ENCODE data around the gene BCL2L12. TPM values are rescaled to one million over a fixed set of nuclear protein-coding genes. Genes with fewer than 3 reads are reported as not detected.

BCL2L12 gene
- total and polyA plus RNA-seq, 2 of the 13 experiments (the other 11 are each of a cell fraction or from before 2014, with no cell fraction given) = 26.8 to 40.8 TPM

DNA sequence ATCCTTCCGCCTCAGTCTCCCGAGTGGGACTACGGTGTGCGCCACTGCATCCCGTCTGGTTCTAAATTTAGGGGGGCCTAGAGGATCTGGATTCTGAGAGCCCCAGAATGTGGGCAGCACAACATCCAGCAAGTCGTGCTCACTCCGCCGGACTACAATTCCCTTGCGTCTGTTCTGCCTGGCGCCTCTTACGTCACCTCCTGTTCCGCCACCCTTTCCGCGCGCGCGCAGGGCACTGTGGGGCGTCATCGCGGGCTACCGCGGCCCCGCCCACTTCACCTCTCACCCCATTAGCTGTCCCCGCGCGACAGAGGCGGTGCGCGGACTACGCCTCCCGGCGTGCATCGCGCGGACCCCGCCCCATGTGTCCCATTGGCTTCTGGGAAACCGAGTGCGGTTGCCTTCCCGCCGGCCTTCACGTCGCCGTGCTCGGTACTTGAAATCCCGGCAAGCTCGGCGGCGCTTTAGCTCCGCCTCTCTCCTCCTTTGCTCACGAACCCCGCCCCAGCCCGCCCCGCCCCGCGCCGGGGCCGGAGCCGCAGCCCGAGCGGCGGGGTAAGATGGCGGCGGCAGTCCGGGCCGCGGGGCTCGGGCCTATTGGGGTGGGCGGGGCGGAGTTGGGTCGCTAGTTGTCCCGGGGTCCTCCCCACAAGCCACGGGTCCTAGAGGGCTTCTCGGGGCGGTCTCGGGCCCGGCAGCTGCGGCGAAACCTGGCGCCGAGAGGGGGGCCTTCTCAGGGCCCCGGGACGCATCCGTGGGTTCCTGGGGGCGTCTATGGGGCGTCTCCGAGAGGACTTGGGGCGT, 23.8 kb upstream of the BCL2L12 start, which contains the start of gene SCAF1 (continued):
- TF ChIP-seq RELA (CRISPR knock-in tag; IDR thresholded peaks at IDR 0.05) = no peak
- TF ChIP-seq TGIF2 (CRISPR knock-in tag; IDR thresholded peaks at IDR 0.05) = no peak; the same call in 1 of the 2 replicates
- peak; percentile 95 for TF ChIP-seq ZNF143 (CRISPR knock-in tag; IDR thresholded peaks at IDR 0.05)
- TF ChIP-seq SRSF4 (IDR thresholded peaks at IDR 0.05; ENCODE audit: low read depth, low read length, poor library complexity, severe bottlenecking) = no peak
- no peak for TF ChIP-seq TAF15 (IDR thresholded peaks at IDR 0.05; ENCODE audit: low read depth, low read length, poor library complexity, severe bottlenecking)
- no peak; the same call in 1 of the 2 replicates for TF ChIP-seq KLF15 (CRISPR knock-in tag; IDR thresholded peaks at IDR 0.05; ENCODE audit: borderline replicate concordance)
- peak; percentile 97 for TF ChIP-seq KLF12 (CRISPR knock-in tag; IDR thresholded peaks at IDR 0.05; ENCODE audit: borderline replicate concordance)
- TF ChIP-seq, protein P1, sequence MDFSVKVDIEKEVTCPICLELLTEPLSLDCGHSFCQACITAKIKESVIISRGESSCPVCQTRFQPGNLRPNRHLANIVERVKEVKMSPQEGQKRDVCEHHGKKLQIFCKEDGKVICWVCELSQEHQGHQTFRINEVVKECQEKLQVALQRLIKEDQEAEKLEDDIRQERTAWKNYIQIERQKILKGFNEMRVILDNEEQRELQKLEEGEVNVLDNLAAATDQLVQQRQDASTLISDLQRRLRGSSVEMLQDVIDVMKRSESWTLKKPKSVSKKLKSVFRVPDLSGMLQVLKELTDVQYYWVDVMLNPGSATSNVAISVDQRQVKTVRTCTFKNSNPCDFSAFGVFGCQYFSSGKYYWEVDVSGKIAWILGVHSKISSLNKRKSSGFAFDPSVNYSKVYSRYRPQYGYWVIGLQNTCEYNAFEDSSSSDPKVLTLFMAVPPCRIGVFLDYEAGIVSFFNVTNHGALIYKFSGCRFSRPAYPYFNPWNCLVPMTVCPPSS (IDR thresholded peaks at IDR 0.05) = no peak
- TF ChIP-seq SNRNP70 (IDR thresholded peaks at IDR 0.05; ENCODE audit: low read depth, low read length) = no peak
- TF ChIP-seq, protein P2, sequence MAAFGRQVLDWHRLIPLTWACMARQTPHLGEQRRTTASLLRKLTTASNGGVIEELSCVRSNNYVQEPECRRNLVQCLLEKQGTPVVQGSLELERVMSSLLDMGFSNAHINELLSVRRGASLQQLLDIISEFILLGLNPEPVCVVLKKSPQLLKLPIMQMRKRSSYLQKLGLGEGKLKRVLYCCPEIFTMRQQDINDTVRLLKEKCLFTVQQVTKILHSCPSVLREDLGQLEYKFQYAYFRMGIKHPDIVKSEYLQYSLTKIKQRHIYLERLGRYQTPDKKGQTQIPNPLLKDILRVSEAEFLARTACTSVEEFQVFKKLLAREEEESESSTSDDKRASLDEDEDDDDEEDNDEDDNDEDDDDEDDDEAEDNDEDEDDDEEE (CRISPR knock-in tag; IDR thresholded peaks at IDR 0.05) = no peak
- TF ChIP-seq, protein P3, sequence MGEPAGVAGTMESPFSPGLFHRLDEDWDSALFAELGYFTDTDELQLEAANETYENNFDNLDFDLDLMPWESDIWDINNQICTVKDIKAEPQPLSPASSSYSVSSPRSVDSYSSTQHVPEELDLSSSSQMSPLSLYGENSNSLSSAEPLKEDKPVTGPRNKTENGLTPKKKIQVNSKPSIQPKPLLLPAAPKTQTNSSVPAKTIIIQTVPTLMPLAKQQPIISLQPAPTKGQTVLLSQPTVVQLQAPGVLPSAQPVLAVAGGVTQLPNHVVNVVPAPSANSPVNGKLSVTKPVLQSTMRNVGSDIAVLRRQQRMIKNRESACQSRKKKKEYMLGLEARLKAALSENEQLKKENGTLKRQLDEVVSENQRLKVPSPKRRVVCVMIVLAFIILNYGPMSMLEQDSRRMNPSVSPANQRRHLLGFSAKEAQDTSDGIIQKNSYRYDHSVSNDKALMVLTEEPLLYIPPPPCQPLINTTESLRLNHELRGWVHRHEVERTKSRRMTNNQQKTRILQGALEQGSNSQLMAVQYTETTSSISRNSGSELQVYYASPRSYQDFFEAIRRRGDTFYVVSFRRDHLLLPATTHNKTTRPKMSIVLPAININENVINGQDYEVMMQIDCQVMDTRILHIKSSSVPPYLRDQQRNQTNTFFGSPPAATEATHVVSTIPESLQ (CRISPR knock-in tag; conservative IDR thresholded peaks at IDR 0.05) = no peak
- 0 out of 2 replicates have a peak, but pooled peaks have one; percentile 40 for TF ChIP-seq ZNF552 (CRISPR knock-in tag; IDR thresholded peaks at IDR 0.05; ENCODE audit: borderline replicate concordance)
- TF ChIP-seq ZNF768 (CRISPR knock-in tag; IDR thresholded peaks at IDR 0.05) = no peak
- TF ChIP-seq ZNF816 (CRISPR knock-in tag; IDR thresholded peaks at IDR 0.05; ENCODE audit: borderline replicate concordance) = 0 out of 2 replicates have a peak, but pooled peaks have one; percentile 63
- TF ChIP-seq, protein P4, sequence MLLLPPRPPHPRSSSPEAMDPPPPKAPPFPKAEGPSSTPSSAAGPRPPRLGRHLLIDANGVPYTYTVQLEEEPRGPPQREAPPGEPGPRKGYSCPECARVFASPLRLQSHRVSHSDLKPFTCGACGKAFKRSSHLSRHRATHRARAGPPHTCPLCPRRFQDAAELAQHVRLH (CRISPR knock-in tag; IDR thresholded peaks at IDR 0.05; ENCODE audit: borderline replicate concordance, low read depth) = no peak
- no peak for TF ChIP-seq SRSF9 (IDR thresholded peaks at IDR 0.05; ENCODE audit: borderline replicate concordance, insufficient read depth, low read depth, low read length, poor library complexity, severe bottlenecking)
- peak; percentile 98 for TF ChIP-seq NR2C2 (CRISPR knock-in tag; IDR thresholded peaks at IDR 0.05; ENCODE audit: borderline replicate concordance)
- 0 out of 2 replicates have a peak, but pooled peaks have one; percentile 43 for TF ChIP-seq DR1 (CRISPR knock-in tag; IDR thresholded peaks at IDR 0.05)
- TF ChIP-seq MZF1 (CRISPR knock-in tag; IDR thresholded peaks at IDR 0.05; ENCODE audit: borderline replicate concordance) = no peak
- TF ChIP-seq, protein P5, sequence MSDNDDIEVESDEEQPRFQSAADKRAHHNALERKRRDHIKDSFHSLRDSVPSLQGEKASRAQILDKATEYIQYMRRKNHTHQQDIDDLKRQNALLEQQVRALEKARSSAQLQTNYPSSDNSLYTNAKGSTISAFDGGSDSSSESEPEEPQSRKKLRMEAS (IDR thresholded peaks at IDR 0.05) = peak; percentile 67
- TF ChIP-seq NFATC3 (CRISPR knock-in tag; IDR thresholded peaks at IDR 0.05) = no peak
- peak; percentile 78 for TF ChIP-seq PHF8 (CRISPR knock-in tag; IDR thresholded peaks at IDR 0.05)
- no peak for TF ChIP-seq NFE2L1 (CRISPR knock-in tag; IDR thresholded peaks at IDR 0.05; ENCODE audit: borderline replicate concordance)

Data from HepG2 (cell line).